PFSK-1 (cell line): ENCODE results near the gene CCDC127.

Experiments
- POLR2AphosphoS5 ChIP-seq: IDR thresholded peaks from 2 replicates; pipeline ENCODE4 v1.6.1; 2012; ENCODE audit warnings: low read depth, mild to moderate bottlenecking, control low read depth, low read length, moderate library complexity
- REST ChIP-seq, 2 experiments: IDR thresholded peaks; 2 replicates each; pipeline versions ENCODE4 v1.6.1 to v1.8.0; 2011 to 2012; ENCODE audit warnings: low read depth in 2 of 2, low read length in 2 of 2, control low read depth in 1 of 2, inconsistent platforms in 1 of 2, mild to moderate bottlenecking in 1 of 2, moderate library complexity in 1 of 2; ENCODE audit not compliant: insufficient read depth in 1 of 2
- TAF1 ChIP-seq: IDR thresholded peaks from 2 replicates; pipeline ENCODE4 v1.6.1; 2012; ENCODE audit warnings: low read length, control low read depth, borderline replicate concordance; ENCODE audit not compliant: insufficient read depth

DNA sequence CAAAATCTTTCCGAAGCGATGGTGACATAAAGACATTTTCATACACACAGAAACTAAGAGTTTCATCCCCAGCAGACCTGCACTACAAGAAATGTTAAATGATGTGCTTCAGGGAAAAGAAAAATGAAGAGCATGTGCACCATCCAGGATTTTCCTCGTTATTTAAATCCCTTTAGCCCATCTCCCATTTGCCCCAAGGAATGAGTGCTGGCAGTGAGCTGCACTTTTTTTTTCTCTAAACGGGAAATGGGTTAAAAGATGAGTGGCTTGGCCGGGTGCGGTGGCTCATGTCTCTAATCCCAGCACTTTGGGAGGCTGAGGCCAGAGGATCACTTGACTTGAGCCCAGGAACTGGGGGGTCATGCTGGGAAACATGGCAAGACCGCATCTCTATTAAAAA is 33.5 kb downstream of the CCDC127 start:
- no peak for TF ChIP-seq POLR2AphosphoS5
- TF ChIP-seq REST (IDR thresholded peaks at IDR 0.05; ENCODE audit: insufficient read depth in 1 of 2, low read depth in 2 of 2, low read length in 2 of 2) = no peak
- no peak for TF ChIP-seq TAF1
